ENCODE results near the gene LCA5L.

LCA5L gene

GRCh38 chr21:39388038-39388810 is 57.4 kb downstream of the LCA5L start:
- peak; percentile 95 for DNase-seq
- peak; percentile 88 for TF ChIP-seq CTCF (IDR thresholded peaks at IDR 0.05)
- peaks cover 26% of the 10 kb centered on the region for H3K36me3 Mint-ChIP-seq (ENCODE audit: low read depth)
- no peaks in the 10 kb centered on the region for H3K9me3 Mint-ChIP-seq
- peaks cover 3% of the 10 kb centered on the region for H3K27me3 Mint-ChIP-seq (ENCODE audit: low read depth, poor library complexity)
- peaks cover 49% of the 10 kb centered on the region for H3K4me1 Mint-ChIP-seq
- H3K27ac Mint-ChIP-seq = peak overlapping the region; percentile 96
- H3K4me3 Mint-ChIP-seq = peak overlapping the region; percentile 80

- Mint-ChIP-seq H3K27ac (no peak overlapping the region), H3K36me3 (ENCODE audit: low read depth) (peaks cover 20% of the 10 kb centered on the region), H3K4me3 (peak overlapping the region; percentile 80), H3K27me3 (ENCODE audit: low read depth, poor library complexity) (peaks cover 3% of the 10 kb centered on the region), H3K9me3 (no peaks in the 10 kb centered on the region), H3K4me1 (peaks cover 44% of the 10 kb centered on the region)
- peak; percentile 97 for DNase-seq
- no peak for TF ChIP-seq CTCF (IDR thresholded peaks at IDR 0.05)
These were observed 58.0 kb downstream of the LCA5L start for GRCh38 chr21:39387461-39388037.

GRCh38 chr21:39386899-39387298 is 58.7 kb downstream of the LCA5L start:
- H3K4me3 Mint-ChIP-seq = no peak overlapping the region
- H3K27me3 Mint-ChIP-seq (ENCODE audit: low read depth, poor library complexity) = peaks cover 3% of the 10 kb centered on the region
- peaks cover 43% of the 10 kb centered on the region for H3K4me1 Mint-ChIP-seq
- DNase-seq = no peak
- no peak overlapping the region for H3K27ac Mint-ChIP-seq
- no peaks in the 10 kb centered on the region for H3K9me3 Mint-ChIP-seq
- H3K36me3 Mint-ChIP-seq (ENCODE audit: low read depth) = peaks cover 22% of the 10 kb centered on the region
- TF ChIP-seq CTCF (IDR thresholded peaks at IDR 0.05) = no peak

- peaks cover 40% of the 10 kb centered on the region for H3K4me1 Mint-ChIP-seq
- no peak overlapping the region for H3K4me3 Mint-ChIP-seq
- peaks cover 3% of the 10 kb centered on the region for H3K27me3 Mint-ChIP-seq (ENCODE audit: low read depth, poor library complexity)
- peaks cover 15% of the 10 kb centered on the region for H3K36me3 Mint-ChIP-seq (ENCODE audit: low read depth)
- H3K9me3 Mint-ChIP-seq = no peaks in the 10 kb centered on the region
- TF ChIP-seq CTCF (IDR thresholded peaks at IDR 0.05) = no peak
- no peak overlapping the region for H3K27ac Mint-ChIP-seq
- no peak for DNase-seq
These were observed 59.4 kb downstream of the LCA5L start for GRCh38 chr21:39386194-39386593.

- TF ChIP-seq CTCF (IDR thresholded peaks at IDR 0.05) = no peak
- DNase-seq = no peak
- Mint-ChIP-seq H3K27ac (peak overlapping the region; percentile 74), H3K27me3 (ENCODE audit: low read depth, poor library complexity) (peaks cover 3% of the 10 kb centered on the region), H3K9me3 (no peaks in the 10 kb centered on the region), H3K36me3 (ENCODE audit: low read depth) (peaks cover 12% of the 10 kb centered on the region), H3K4me1 (peaks cover 40% of the 10 kb centered on the region), H3K4me3 (no peak overlapping the region)
These were observed 60.1 kb downstream of the LCA5L start for GRCh38 chr21:39385299-39386145.

All from nephron progenitor cell (in vitro differentiated cells).